GM12872 (cell line): Measurements from ENCODE around the gene WDFY1.
A peak's percentile ranks its signal among the peaks of the same experiment; 100 is the strongest.

ENCODE experiments used
- CTCF ChIP-seq: IDR thresholded peaks from 3 replicates; pipeline ENCODE4 v1.5.1; 2011; ENCODE audit warnings: low read depth, mild to moderate bottlenecking, low read length, moderate library complexity; ENCODE audit not compliant: insufficient read depth

WDFY1 gene

GRCh38 chr2:223852281-223852795, 92.8 kb downstream of the WDFY1 start:
- TF ChIP-seq CTCF = no peak

GRCh38 chr2:223847410-223847809, 97.7 kb downstream of the WDFY1 start:
- no peak for TF ChIP-seq CTCF

- no peak for TF ChIP-seq CTCF
These were observed 98.6 kb downstream of the WDFY1 start for GRCh38 chr2:223846515-223846914.

- TF ChIP-seq CTCF = no peak
These were observed 103.5 kb downstream of the WDFY1 start for GRCh38 chr2:223841436-223842190.

GRCh38 chr2:223837287-223838061, 107.7 kb downstream of the WDFY1 start, which contains the start of gene AP1S3:
Gene AP1S3, minus strand, starts transcription at chr2:223837582. Its CDS starts 132 bp downstream, at chr2:223837450.
- 0 out of 3 replicates have a peak, but pooled peaks have one; percentile 22 for TF ChIP-seq CTCF

GRCh38 chr2:223835701-223836532, 109.2 kb downstream of the WDFY1 start:
- TF ChIP-seq CTCF = no peak

- no peak for TF ChIP-seq CTCF
These were observed 110.7 kb downstream of the WDFY1 start for GRCh38 chr2:223834431-223834830.
